MM.1S (cell line): ENCODE measurements around the gene CACNA1G.

ENCODE experiments used
- DNase-seq: peaks from one replicate; pipeline ENCODE4 v3.0.0-alpha.2; 2015
- H2AFZ ChIP-seq: fragments of 300-600 bp; sonication (generic); 2 replicates; pipeline ENCODE4 v1.6.0; 2016; ENCODE audit warnings: antibody characterized with exemption, low read length
- H3F3A ChIP-seq: fragments of 300-600 bp; sonication (generic); 2 replicates; pipeline ENCODE4 v1.6.1; 2016; ENCODE audit warnings: mild to moderate bottlenecking, antibody characterized with exemption, low read length, moderate library complexity, mixed read lengths; ENCODE audit not compliant: insufficient read depth
- H3K27ac ChIP-seq: fragments of 300-600 bp; sonication (generic); 2 replicates; pipeline ENCODE4 v1.5.1; 2016; ENCODE audit warnings: mild to moderate bottlenecking, low read length
- H3K27me3 ChIP-seq: fragments of 300-600 bp; sonication (generic); replicated peaks from 2 replicates; pipeline ENCODE4 v1.6.0; 2016; ENCODE audit warnings: low read length; ENCODE audit not compliant: insufficient read depth
- H3K36me3 ChIP-seq: fragments of 300-600 bp; sonication (generic); replicated peaks from 2 replicates; pipeline ENCODE4 v1.6.1; 2016; ENCODE audit warnings: mild to moderate bottlenecking, low read length, mixed read lengths; ENCODE audit not compliant: insufficient read depth
- H3K4me1 ChIP-seq: fragments of 300-600 bp; sonication (generic); 2 replicates; pipeline ENCODE4 v1.6.1; 2016; ENCODE audit warnings: low read length, mixed read lengths
- H3K4me2 ChIP-seq: fragments of 300-600 bp; sonication (generic); 2 replicates; pipeline ENCODE4 v1.6.0; 2016; ENCODE audit warnings: low read depth, low read length
- H3K4me3 ChIP-seq: fragments of 300-600 bp; sonication (generic); 2 replicates; pipeline ENCODE4 v1.5.1; 2016; ENCODE audit warnings: low read length, mixed read lengths
- H3K79me2 ChIP-seq: fragments of 300-600 bp; sonication (generic); 2 replicates; pipeline ENCODE4 v1.6.1; 2016; ENCODE audit warnings: mixed run types, low read length, mixed read lengths
- H3K9ac ChIP-seq: fragments of 300-600 bp; sonication (generic); 2 replicates; pipeline ENCODE4 v1.6.1; 2016; ENCODE audit warnings: low read length, mixed read lengths
- H3K9me2 ChIP-seq: fragments of 300-600 bp; sonication (generic); replicated peaks from 2 replicates; pipeline ENCODE4 v1.6.1; 2016; ENCODE audit warnings: mild to moderate bottlenecking, low read length, mixed read lengths; ENCODE audit not compliant: insufficient read depth
- H3K9me3 ChIP-seq: fragments of 300-600 bp; sonication (generic); replicated peaks from 2 replicates; pipeline ENCODE4 v1.6.1; 2016; ENCODE audit warnings: mild to moderate bottlenecking, low read length, mixed read lengths; ENCODE audit not compliant: insufficient read depth
- H4K20me1 ChIP-seq: fragments of 300-600 bp; sonication (generic); 2 replicates; pipeline ENCODE4 v1.6.1; 2016; ENCODE audit warnings: mild to moderate bottlenecking, low read length, moderate library complexity, mixed read lengths; ENCODE audit not compliant: insufficient read depth
- CTCF ChIP-seq: fragments of 300-600 bp; sonication (generic); IDR thresholded peaks from 2 replicates; pipeline ENCODE4 v1.5.1; 2016; ENCODE audit warnings: antibody characterized with exemption, low read length, mixed read lengths
- EZH2 ChIP-seq: fragments of 300-600 bp; sonication (generic); optimal IDR thresholded peaks from 2 replicates; pipeline ENCODE3; 2017; ENCODE audit warnings: low read depth, mild to moderate bottlenecking, antibody characterized with exemption, low read length, mixed read lengths
- EZH2phosphoT487 ChIP-seq: fragments of 300-600 bp; sonication (generic); IDR thresholded peaks from 2 replicates; pipeline ENCODE4 v1.6.1; 2018; ENCODE audit warnings: antibody characterized with exemption, low read length

CACNA1G gene

GRCh38 chr17:50664788-50665458 is 104.4 kb downstream of the CACNA1G start:
- Histone ChIP-seq H3K4me2 (no peak overlapping the region), H3F3A (no peaks in the 10 kb centered on the region), H3K4me3 (no peak overlapping the region), H2AFZ (no peak overlapping the region), H3K27ac (no peak overlapping the region), H4K20me1 (no peaks in the 10 kb centered on the region), H3K9ac (no peak overlapping the region), H3K36me3 (no peaks in the 10 kb centered on the region), H3K9me3 (no peaks in the 10 kb centered on the region), H3K4me1 (peaks cover 13% of the 10 kb centered on the region), H3K9me2 (no peaks in the 10 kb centered on the region), H3K79me2 (no peaks in the 10 kb centered on the region), H3K27me3 (no peaks in the 10 kb centered on the region)
- no peak for TF ChIP-seq EZH2phosphoT487
- TF ChIP-seq CTCF, result no peak
- TF ChIP-seq EZH2, result no peak
- no peak for DNase-seq

DNA sequence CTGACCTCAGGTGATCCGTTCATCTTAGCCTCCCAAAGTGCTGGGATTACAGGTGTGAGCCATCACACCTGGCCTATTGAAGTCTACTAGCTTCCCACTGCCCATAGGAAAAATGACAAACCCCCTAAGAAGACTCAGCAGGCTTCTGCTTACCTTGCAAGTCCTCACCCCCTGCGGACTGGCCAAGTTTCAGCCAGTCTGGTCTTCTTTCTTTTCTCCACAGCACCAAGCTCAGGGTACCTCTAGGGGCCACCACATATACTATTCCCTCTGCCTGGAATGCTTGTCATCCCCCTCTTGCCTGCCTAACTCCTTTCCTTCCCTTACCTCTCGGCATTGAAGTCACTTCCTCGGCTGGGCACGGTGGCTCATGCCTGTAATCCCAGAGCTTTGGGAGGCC is 105.3 kb downstream of the CACNA1G start:
- no peaks in the 10 kb centered on the region for H3K27me3 ChIP-seq
- H3K9me2 ChIP-seq, result no peaks in the 10 kb centered on the region
- TF ChIP-seq CTCF (no peak), EZH2 (no peak), EZH2phosphoT487 (no peak)
- H3K9ac ChIP-seq, result no peak overlapping the region
- no peaks in the 10 kb centered on the region for H3K9me3 ChIP-seq
- no peak overlapping the region for H3K4me2 ChIP-seq
- H3K36me3 ChIP-seq, result no peaks in the 10 kb centered on the region
- no peak overlapping the region for H3K4me3 ChIP-seq
- H3K27ac ChIP-seq, result no peak overlapping the region
- peaks cover 13% of the 10 kb centered on the region for H3K4me1 ChIP-seq
- H4K20me1 ChIP-seq, result no peaks in the 10 kb centered on the region
- H2AFZ ChIP-seq, result no peak overlapping the region
- no peaks in the 10 kb centered on the region for H3F3A ChIP-seq
- H3K79me2 ChIP-seq, result no peaks in the 10 kb centered on the region
- no peak for DNase-seq

DNA sequence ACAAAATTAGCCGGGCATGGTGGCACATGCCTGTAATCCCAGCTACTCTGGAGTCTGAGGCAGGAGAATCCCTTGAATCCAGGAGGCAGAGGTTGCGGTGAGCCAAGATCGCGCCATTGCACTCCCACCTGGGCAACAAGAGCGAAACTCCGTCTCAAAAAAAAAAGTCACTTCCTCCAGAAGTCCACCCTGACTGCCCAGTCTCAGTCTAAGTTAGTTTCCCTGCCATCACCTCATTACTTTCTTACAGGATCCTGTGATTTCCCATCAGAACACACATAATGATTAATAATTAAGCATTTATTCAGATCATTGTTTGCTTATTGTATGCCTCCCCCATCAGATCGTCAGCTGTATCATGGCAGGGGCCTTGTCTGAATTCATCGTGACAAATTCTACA is 105.8 kb downstream of the CACNA1G start:
- H3K27me3 ChIP-seq, result no peaks in the 10 kb centered on the region
- no peak overlapping the region for H3K27ac ChIP-seq
- DNase-seq, result no peak
- H3K9me3 ChIP-seq, result no peaks in the 10 kb centered on the region
- H4K20me1 ChIP-seq, result no peaks in the 10 kb centered on the region
- H3K4me2 ChIP-seq, result no peak overlapping the region
- no peaks in the 10 kb centered on the region for H3K9me2 ChIP-seq
- no peak overlapping the region for H3K4me3 ChIP-seq
- H3K36me3 ChIP-seq, result no peaks in the 10 kb centered on the region
- peaks cover 9% of the 10 kb centered on the region for H3K4me1 ChIP-seq
- H2AFZ ChIP-seq, result no peak overlapping the region
- H3F3A ChIP-seq, result no peaks in the 10 kb centered on the region
- no peak overlapping the region for H3K9ac ChIP-seq
- H3K79me2 ChIP-seq, result no peaks in the 10 kb centered on the region
- TF ChIP-seq CTCF (no peak), EZH2 (no peak), EZH2phosphoT487 (no peak)
